Common myeloid progenitor, CD34-positive (primary cell): ENCODE data around the gene ABHD10.

Experiments used
- CTCF ChIA-PET: fragments of 350-600 bp; sonication (Branson Sonifier 250); formaldehyde crosslinking; loops from one replicate; lab custom pipeline; 2021; ENCODE audit warnings: antibody characterized with exemption; lab: Charles Lee
- POLR2A ChIA-PET: fragments of 350-600 bp; sonication (Branson Sonifier 250); formaldehyde crosslinking; loops from one replicate; lab custom pipeline; 2021; ENCODE audit warnings: antibody characterized with exemption; lab: Charles Lee
- DNase-seq, 3 donors: peaks; one replicate each; pipeline versions ENCODE4 v3.0.0 to v3.0.0-alpha.2; 2013
- H3K27ac ChIP-seq, 2 experiments: 1 replicate in 1 of 2; 2 replicates in 1 of 2; pipeline ENCODE4 v1.7.0; 2013; ENCODE audit warnings: inconsistent platforms in 2 of 2, low read length in 2 of 2, mild to moderate bottlenecking in 2 of 2, low read depth in 1 of 2, moderate library complexity in 1 of 2; ENCODE audit not compliant: severe bottlenecking in 2 of 2, insufficient read depth in 1 of 2, poor library complexity in 1 of 2
- H3K27me3 ChIP-seq, 5 experiments: replicated peaks in 2 of 5; 1 replicate in 3 of 5; 2 replicates in 2 of 5; pipeline versions ENCODE4 v1.6.1 to v1.7.0; 2013; ENCODE audit warnings: low read length in 4 of 5, mild to moderate bottlenecking in 2 of 5, moderate library complexity in 2 of 5, inconsistent platforms in 1 of 5; ENCODE audit not compliant: insufficient read depth in 5 of 5, control insufficient read depth in 4 of 5
- H3K36me3 ChIP-seq, 4 experiments: 1 replicate in 2 of 4; 2 replicates in 2 of 4; pipeline versions ENCODE4 v1.6.1 to v1.7.0; 2013; ENCODE audit warnings: low read length in 3 of 4, control low read depth in 1 of 4, mild to moderate bottlenecking in 1 of 4; ENCODE audit not compliant: control insufficient read depth in 4 of 4, insufficient read depth in 4 of 4
- H3K4me1 ChIP-seq, 4 experiments: 1 replicate in 3 of 4; 2 replicates in 1 of 4; pipeline versions ENCODE4 v1.6.1 to v1.7.1; 2013; ENCODE audit warnings: low read length in 3 of 4, mild to moderate bottlenecking in 3 of 4, control low read depth in 1 of 4, inconsistent platforms in 1 of 4, moderate library complexity in 1 of 4; ENCODE audit not compliant: control insufficient read depth in 4 of 4, insufficient read depth in 4 of 4; ENCODE audit errors: control extremely low read depth in 1 of 4
- H3K4me3 ChIP-seq, 7 experiments: 1 replicate in 4 of 7; 2 replicates in 3 of 7; pipeline versions ENCODE4 v1.5.1 to v1.7.0; 2013; ENCODE audit warnings: mild to moderate bottlenecking in 7 of 7, low read length in 6 of 7, moderate library complexity in 6 of 7, inconsistent platforms in 2 of 7, low read depth in 2 of 7, control low read depth in 1 of 7; ENCODE audit not compliant: insufficient read depth in 4 of 7, control insufficient read depth in 1 of 7; ENCODE audit errors: extremely low read depth in 1 of 7
- H3K9me3 ChIP-seq, 5 experiments: 1 replicate in 4 of 5; 2 replicates in 1 of 5; pipeline versions ENCODE4 v1.6.1 to v1.7.1; 2013; ENCODE audit warnings: low read length in 4 of 5, mild to moderate bottlenecking in 2 of 5, inconsistent platforms in 1 of 5, low read depth in 1 of 5, moderate library complexity in 1 of 5; ENCODE audit not compliant: control insufficient read depth in 4 of 5, insufficient read depth in 2 of 5; ENCODE audit errors: control extremely low read depth in 1 of 5
- WGBS: methylation state at CpG from one replicate; pipeline ENCODE4 v1.1.5; 2013; ENCODE audit not compliant: insufficient coverage; 5-methylcytosine and 5-hydroxymethylcytosine counted together

Gene ABHD10

DNA sequence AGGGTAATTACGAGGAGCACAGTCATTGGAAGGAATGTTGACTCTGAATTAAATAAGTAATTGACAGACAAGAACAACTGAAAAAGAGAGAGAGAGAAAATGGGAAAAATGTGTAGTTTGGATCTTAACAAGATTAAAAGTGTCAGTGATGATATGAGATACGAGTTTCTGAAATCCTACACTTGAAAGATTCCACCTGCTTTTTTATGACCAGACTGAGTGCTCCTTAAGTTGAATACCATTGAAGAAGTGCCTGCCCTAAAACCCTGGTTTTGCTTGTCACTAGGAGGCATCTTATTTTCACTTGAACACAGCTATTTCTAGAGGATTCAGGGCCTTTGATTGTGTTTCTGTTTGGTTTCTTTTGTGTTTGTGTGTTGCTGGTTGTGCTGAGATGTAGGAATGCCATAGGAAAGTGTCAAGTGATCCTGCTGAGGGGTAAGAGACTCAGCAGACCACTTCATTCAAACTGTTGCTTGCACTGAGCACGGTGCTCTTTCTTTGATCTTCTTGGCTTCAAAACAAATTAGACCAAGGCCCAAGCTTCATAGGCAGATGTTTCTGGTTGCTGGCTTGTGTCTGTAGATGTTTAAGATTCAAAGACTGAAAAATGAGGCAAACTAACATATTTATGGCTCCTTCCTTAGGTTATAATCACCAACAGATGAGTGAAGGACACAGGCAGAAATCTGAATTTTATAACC lies 17.2 kb upstream of the ABHD10 start:
- CTCF ChIA-PET: interaction anchor here (0.8 to 15.6 kb wide), 8 partner anchors 28 to 293 kb away, joined by 3 to 204 read pairs (median 4); no protein-coding TSS in a partner anchor
- no peaks in the 10 kb centered on the region for H3K27me3 ChIP-seq
- H3K9me3 ChIP-seq: no peaks in the 10 kb centered on the region
- no peaks in the 10 kb centered on the region for H3K36me3 ChIP-seq
- peaks cover 0 to 1% (median 0%) of the 10 kb centered on the region in 4 experiments for H3K4me1 ChIP-seq
- DNase-seq: no peak
- no peak overlapping the region for H3K27ac ChIP-seq
- WGBS: 100% methylated on average over 2 of the region's 3 CpGs
- POLR2A ChIA-PET: interaction anchor here (0.6 kb wide), 1 partner anchor 1637 kb away, joined by 3 read pairs; no protein-coding TSS in a partner anchor
- no peak overlapping the region for H3K4me3 ChIP-seq

GRCh38 chr3:111963424-111963823 lies 15.4 kb upstream of the ABHD10 start:
- DNase-seq: peak in 2 of 3 donors; percentile 33 to 40
- Histone ChIP-seq H3K4me3 (no peak overlapping the region), H3K4me1 (peaks cover 0 to 9% (median 4%) of the 10 kb centered on the region in 4 experiments), H3K36me3 (no peaks in the 10 kb centered on the region), H3K27ac (no peak overlapping the region), H3K27me3 (no peaks in the 10 kb centered on the region), H3K9me3 (no peaks in the 10 kb centered on the region)
- POLR2A ChIA-PET: no interaction called here
- CTCF ChIA-PET: interaction anchor here (1.1 to 15.6 kb wide), 2 partner anchors 246 to 261 kb away, joined by 3 to 204 read pairs; no protein-coding TSS in a partner anchor
- WGBS: no CpG with 5 or more reads among the region's 1 CpG

DNA sequence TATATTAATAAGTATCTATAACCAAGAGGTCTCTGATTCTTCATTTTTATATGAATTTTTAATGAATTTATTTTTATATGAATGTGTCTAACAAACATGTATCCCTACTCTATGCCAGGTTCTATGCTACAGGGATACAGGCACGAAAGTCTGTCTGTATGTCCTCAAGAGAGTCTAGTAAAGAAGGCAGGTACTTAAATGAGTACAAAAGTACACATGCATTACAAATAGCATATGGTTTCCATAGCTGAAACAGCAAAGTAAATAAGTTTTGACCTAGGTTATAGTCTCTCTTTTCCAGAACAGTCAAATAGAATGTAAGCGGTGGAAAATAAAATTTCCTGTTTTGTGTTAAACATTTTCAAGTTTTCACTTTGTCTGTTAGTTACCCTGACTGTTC lies 13.3 kb upstream of the ABHD10 start:
- H3K36me3 ChIP-seq: peaks cover 0 to 2% (median 0%) of the 10 kb centered on the region in 4 experiments
- H3K27ac ChIP-seq: no peak overlapping the region
- H3K27me3 ChIP-seq: no peaks in the 10 kb centered on the region
- H3K9me3 ChIP-seq: no peaks in the 10 kb centered on the region
- no peak overlapping the region for H3K4me3 ChIP-seq
- DNase-seq: no peak
- POLR2A ChIA-PET: no interaction called here
- 100% methylated on average over 1 of the region's 2 CpGs for WGBS
- H3K4me1 ChIP-seq: peaks cover 0 to 8% (median 4%) of the 10 kb centered on the region in 4 experiments
- CTCF ChIA-PET: interaction anchor here (0.8 to 15.6 kb wide), 9 partner anchors 10 to 248 kb away, joined by 3 to 204 read pairs (median 3); no protein-coding TSS in a partner anchor

DNA sequence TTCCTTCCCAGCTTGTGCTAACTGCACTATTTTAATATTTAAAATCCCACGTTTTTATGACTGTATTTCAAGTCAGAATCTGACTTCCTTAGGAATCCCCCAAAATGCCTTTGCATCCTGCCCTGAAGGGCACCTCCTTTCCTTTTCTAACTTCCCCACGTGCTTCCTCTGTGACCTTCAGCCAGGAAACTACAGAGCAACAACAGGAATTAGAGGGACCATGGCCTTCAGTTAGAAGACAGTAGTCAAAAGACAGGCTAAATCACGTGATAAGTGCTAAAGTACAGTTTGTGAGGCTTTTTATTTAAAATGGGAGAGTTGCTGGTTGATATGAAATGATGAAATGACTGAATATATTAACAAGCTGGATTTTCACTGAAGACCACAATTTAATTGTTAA lies 11.8 kb upstream of the ABHD10 start:
- Histone ChIP-seq H3K9me3 (no peaks in the 10 kb centered on the region), H3K4me3 (no peak overlapping the region), H3K27ac (no peak overlapping the region), H3K4me1 (peaks cover 0 to 8% (median 4%) of the 10 kb centered on the region in 4 experiments), H3K27me3 (no peaks in the 10 kb centered on the region), H3K36me3 (peaks cover 0 to 2% (median 0%) of the 10 kb centered on the region in 4 experiments)
- CTCF ChIA-PET: interaction anchor here (0.7 to 15.6 kb wide), 20 partner anchors 10 to 298 kb away, joined by 3 to 204 read pairs (median 6); partner anchors contain the start of genes ABHD10 and PHLDB2
- peak in 2 of 3 donors; percentile 20 to 36 for DNase-seq
- 0% methylated on average over 2 of the region's 3 CpGs for WGBS
- POLR2A ChIA-PET: interaction anchor here (0.6 kb wide), 1 partner anchor 738 kb away, joined by 3 read pairs; no protein-coding TSS in a partner anchor

GRCh38 chr3:111967651-111968274 lies 11.1 kb upstream of the ABHD10 start:
- POLR2A ChIA-PET: interaction anchor here (0.6 kb wide), 1 partner anchor 739 kb away, joined by 3 read pairs; no protein-coding TSS in a partner anchor
- CTCF ChIA-PET: interaction anchor here (0.6 to 15.6 kb wide), 30 partner anchors 10 to 390 kb away, joined by 3 to 204 read pairs (median 4); partner anchors contain the start of genes ABHD10 and PHLDB2

DNA sequence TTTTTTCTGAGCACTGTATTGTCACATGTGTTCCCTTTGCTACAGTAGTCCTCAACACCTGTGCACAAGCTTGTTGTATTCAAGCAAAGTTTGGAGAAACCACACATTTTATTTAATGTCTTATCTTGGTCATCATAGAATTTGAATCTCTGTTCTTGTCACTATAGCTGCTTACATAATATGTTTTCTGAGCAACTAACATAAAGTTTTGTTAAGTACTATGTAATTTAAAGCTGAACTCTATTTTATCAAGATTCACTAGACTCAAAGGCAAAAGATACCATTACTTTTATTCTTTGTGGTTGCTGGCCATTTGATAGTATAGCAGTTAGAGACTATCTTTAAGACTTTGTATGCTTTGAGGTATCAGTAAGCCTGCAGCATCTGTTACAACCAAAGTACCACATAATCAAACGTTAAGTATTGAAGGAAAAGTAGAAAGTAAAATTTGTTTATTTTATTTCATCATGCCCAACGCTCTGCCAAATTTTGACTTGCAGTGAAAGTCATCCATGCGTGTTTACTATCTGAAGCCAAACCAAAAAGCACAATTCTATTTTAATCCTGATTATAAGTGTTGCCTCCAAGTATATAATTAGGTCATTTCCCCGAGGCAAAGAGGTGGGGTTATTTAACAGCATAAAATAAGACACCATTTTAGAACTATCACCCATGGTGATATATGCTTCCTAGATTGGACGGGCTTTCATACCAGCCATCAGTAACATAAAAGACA lies 10.3 kb upstream of the ABHD10 start:
- Histone ChIP-seq H3K4me3 (no peak overlapping the region), H3K27me3 (no peaks in the 10 kb centered on the region), H3K4me1 (peaks cover 0 to 8% (median 4%) of the 10 kb centered on the region in 4 experiments), H3K9me3 (no peaks in the 10 kb centered on the region), H3K27ac (no peak overlapping the region), H3K36me3 (peaks cover 0 to 2% (median 0%) of the 10 kb centered on the region in 4 experiments)
- ChIA-PET POLR2A (no interaction called here), CTCF (interaction anchor here (0.6 to 15.6 kb wide), 25 partner anchors 9 to 390 kb away, joined by 3 to 204 read pairs (median 5); partner anchors contain the start of gene ABHD10)
- DNase-seq: no peak
- 83% methylated on average over 1 of the region's 5 CpGs for WGBS

More at GRCh38 chr3:111967651-111968274, 11.1 kb upstream of the ABHD10 start:
- H3K4me1 ChIP-seq: peaks cover 0 to 8% (median 4%) of the 10 kb centered on the region in 4 experiments
- H3K4me3 ChIP-seq: peak overlapping the region in 1 of 7 experiments; percentile 19
- peak; percentile 81 to 91 (median 84) for DNase-seq
- 0% methylated on average over 7 of the region's 8 CpGs for WGBS
- H3K27me3 ChIP-seq: no peaks in the 10 kb centered on the region
- no peaks in the 10 kb centered on the region for H3K9me3 ChIP-seq
- H3K36me3 ChIP-seq: peaks cover 0 to 2% (median 0%) of the 10 kb centered on the region in 4 experiments
- peak overlapping the region in 1 of 2 experiments; percentile 17 for H3K27ac ChIP-seq
